HL-60 (cell line): ENCODE data around the gene PCBD2.

Source experiments
- DNase-seq, 2 experiments: peaks; one replicate each; pipeline ENCODE4 v3.0.0-alpha.2; 2010 to 2020; ENCODE audit warnings: low read depth in 1 of 2, low spot score in 1 of 2
- H3K27ac ChIP-seq: fragments of 250-450 bp; sonication (Bioruptor Pico); replicated peaks from 2 replicates; pipeline ENCODE4 v1.5.1; 2020; ENCODE audit warnings: mild to moderate bottlenecking, moderate library complexity
- H3K27me3 ChIP-seq: fragments of 250-450 bp; sonication (Bioruptor Pico); 2 replicates; pipeline ENCODE4 v1.5.1; 2021; ENCODE audit warnings: mild to moderate bottlenecking, moderate library complexity; ENCODE audit not compliant: insufficient read depth, poor library complexity, severe bottlenecking
- H3K4me3 ChIP-seq: replicated peaks from 2 replicates; pipeline ENCODE4 v1.5.1; 2011; ENCODE audit warnings: mild to moderate bottlenecking, control low read depth, low read length; ENCODE audit not compliant: insufficient read depth
- GABPA ChIP-seq: IDR thresholded peaks from 2 replicates; pipeline ENCODE4 v1.6.1; 2012; ENCODE audit warnings: low read depth
- POLR2AphosphoS5 ChIP-seq: IDR thresholded peaks from 2 replicates; pipeline ENCODE4 v1.6.1; 2012; ENCODE audit warnings: low read depth
- SPI1 ChIP-seq: IDR thresholded peaks from 2 replicates; pipeline ENCODE4 v1.6.1; 2012; ENCODE audit warnings: low read depth, mild to moderate bottlenecking, borderline replicate concordance
- TF ChIP-seq, protein P1 (sequence below): IDR thresholded peaks from one replicate; pipeline ENCODE4 v1.5.1; 2011; ENCODE audit warnings: low read length, control low read depth, inconsistent platforms; ENCODE audit not compliant: insufficient read depth
- TF ChIP-seq, protein P2 (sequence below): IDR thresholded peaks from 2 replicates; pipeline ENCODE4 v1.6.1; 2012; ENCODE audit warnings: low read depth; ENCODE audit not compliant: insufficient replicate concordance

Gene PCBD2

DNA sequence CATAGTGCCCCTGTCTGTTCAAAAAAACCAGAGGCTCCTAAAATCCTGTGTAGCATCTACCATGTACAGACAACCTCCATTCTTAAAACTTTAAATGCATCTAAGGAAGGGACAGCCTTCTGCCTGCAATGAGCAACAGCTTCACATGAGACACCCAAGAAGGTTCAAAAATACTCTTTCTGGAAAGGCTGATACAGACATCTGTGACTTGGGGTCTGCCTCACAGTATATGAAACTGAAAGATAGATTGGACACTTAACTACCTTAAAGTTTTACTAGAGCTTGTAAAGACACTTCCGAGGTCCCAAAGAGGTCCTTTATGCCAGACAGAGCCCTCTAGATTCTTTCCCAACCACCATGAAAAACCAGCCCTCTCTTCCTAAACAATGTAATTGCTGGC lies 34.6 kb downstream of the PCBD2 start:
- Histone ChIP-seq H3K4me3 (no peak overlapping the region), H3K27me3 (no peaks in the 10 kb centered on the region), H3K27ac (no peak overlapping the region)
- TF ChIP-seq GABPA = no peak
- TF ChIP-seq POLR2AphosphoS5 = no peak
- TF ChIP-seq, protein P1, sequence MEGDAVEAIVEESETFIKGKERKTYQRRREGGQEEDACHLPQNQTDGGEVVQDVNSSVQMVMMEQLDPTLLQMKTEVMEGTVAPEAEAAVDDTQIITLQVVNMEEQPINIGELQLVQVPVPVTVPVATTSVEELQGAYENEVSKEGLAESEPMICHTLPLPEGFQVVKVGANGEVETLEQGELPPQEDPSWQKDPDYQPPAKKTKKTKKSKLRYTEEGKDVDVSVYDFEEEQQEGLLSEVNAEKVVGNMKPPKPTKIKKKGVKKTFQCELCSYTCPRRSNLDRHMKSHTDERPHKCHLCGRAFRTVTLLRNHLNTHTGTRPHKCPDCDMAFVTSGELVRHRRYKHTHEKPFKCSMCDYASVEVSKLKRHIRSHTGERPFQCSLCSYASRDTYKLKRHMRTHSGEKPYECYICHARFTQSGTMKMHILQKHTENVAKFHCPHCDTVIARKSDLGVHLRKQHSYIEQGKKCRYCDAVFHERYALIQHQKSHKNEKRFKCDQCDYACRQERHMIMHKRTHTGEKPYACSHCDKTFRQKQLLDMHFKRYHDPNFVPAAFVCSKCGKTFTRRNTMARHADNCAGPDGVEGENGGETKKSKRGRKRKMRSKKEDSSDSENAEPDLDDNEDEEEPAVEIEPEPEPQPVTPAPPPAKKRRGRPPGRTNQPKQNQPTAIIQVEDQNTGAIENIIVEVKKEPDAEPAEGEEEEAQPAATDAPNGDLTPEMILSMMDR = no peak
- TF ChIP-seq SPI1 = no peak
- TF ChIP-seq, protein P2, sequence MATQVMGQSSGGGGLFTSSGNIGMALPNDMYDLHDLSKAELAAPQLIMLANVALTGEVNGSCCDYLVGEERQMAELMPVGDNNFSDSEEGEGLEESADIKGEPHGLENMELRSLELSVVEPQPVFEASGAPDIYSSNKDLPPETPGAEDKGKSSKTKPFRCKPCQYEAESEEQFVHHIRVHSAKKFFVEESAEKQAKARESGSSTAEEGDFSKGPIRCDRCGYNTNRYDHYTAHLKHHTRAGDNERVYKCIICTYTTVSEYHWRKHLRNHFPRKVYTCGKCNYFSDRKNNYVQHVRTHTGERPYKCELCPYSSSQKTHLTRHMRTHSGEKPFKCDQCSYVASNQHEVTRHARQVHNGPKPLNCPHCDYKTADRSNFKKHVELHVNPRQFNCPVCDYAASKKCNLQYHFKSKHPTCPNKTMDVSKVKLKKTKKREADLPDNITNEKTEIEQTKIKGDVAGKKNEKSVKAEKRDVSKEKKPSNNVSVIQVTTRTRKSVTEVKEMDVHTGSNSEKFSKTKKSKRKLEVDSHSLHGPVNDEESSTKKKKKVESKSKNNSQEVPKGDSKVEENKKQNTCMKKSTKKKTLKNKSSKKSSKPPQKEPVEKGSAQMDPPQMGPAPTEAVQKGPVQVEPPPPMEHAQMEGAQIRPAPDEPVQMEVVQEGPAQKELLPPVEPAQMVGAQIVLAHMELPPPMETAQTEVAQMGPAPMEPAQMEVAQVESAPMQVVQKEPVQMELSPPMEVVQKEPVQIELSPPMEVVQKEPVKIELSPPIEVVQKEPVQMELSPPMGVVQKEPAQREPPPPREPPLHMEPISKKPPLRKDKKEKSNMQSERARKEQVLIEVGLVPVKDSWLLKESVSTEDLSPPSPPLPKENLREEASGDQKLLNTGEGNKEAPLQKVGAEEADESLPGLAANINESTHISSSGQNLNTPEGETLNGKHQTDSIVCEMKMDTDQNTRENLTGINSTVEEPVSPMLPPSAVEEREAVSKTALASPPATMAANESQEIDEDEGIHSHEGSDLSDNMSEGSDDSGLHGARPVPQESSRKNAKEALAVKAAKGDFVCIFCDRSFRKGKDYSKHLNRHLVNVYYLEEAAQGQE = no peak
- DNase-seq = no peak

DNA sequence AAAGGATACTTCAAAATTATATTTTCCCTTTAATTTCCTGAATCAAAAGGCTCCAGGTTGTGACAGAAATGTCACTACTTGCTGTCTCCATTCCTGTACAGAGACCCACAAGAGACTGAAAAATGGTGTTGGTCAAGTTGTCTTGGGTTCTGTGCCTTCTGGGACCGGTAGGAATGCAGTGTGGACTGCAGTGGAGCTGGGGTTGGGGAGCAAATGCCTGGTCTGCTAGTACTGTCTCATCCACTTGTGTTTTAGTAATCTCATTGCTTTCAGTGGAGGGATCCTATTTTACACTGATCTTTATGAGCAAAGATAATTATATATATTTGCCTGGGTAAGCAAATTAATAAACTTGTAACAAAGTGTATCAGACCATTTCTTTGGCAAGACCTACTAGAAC lies 38.6 kb downstream of the PCBD2 start:
- H3K4me3 ChIP-seq = no peak overlapping the region
- no peaks in the 10 kb centered on the region for H3K27me3 ChIP-seq
- no peak for DNase-seq
- TF ChIP-seq GABPA (no peak), SPI1 (no peak), POLR2AphosphoS5 (no peak)
- TF ChIP-seq, protein P1 = no peak
- TF ChIP-seq, protein P2 = no peak
- H3K27ac ChIP-seq = no peak overlapping the region

DNA sequence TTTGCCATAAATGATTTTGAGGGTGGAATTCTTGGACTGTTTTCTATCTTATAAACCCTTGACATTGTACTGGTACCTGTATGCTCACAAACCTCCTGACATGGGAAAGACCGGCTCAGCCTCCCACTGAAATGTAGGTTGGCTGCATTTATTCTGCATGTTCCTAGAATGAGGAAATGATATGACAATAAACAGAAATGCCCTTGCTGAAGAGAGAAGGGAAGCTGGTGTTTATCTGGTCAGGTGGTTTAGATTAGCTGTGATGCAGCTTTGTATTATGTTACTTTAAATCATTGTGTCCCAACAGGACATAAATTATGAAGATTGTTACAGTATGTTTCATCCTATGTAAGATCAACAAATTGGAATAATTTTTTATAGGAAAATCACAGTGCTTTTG lies 39.7 kb downstream of the PCBD2 start:
- TF ChIP-seq, protein P2 = no peak
- no peak for TF ChIP-seq GABPA
- TF ChIP-seq SPI1 = peak; percentile 28; the same call in 1 of the 2 replicates
- TF ChIP-seq, protein P1 = no peak
- TF ChIP-seq POLR2AphosphoS5 = no peak
- Histone ChIP-seq H3K27me3 (no peaks in the 10 kb centered on the region), H3K27ac (no peak overlapping the region), H3K4me3 (no peak overlapping the region)
- no peak for DNase-seq
